Measurements from ENCODE around the gene DTX1. TPM values are rescaled to one million over a fixed set of nuclear protein-coding genes. Genes with fewer than 3 reads are reported as not detected.

DTX1 gene
- total and polyA plus RNA-seq, 4 donors = 2.1 to 33.2 (median 10.0) TPM

- no peak for DNase-seq (ENCODE audit: low spot score)
- peaks cover 0 to 4% (median 2%) of the 10 kb centered on the region in 4 donors for H3K36me3 ChIP-seq (ENCODE audit: control insufficient read depth in 4 of 4, insufficient read depth in 3 of 4, low read depth in 1 of 4, low read length in 3 of 4)
- no peaks in the 10 kb centered on the region for H3K27me3 ChIP-seq (ENCODE audit: control insufficient read depth in 4 of 4, insufficient read depth in 4 of 4, low read length in 3 of 4)
- no peaks in the 10 kb centered on the region for H3K9me3 ChIP-seq (ENCODE audit: control insufficient read depth in 4 of 4, low read length in 3 of 4)
- H3K4me1 ChIP-seq (ENCODE audit: control insufficient read depth in 4 of 4, insufficient read depth in 4 of 4, low read length in 3 of 4) = peaks cover 6 to 24% (median 18%) of the 10 kb centered on the region in 4 donors
- no peak overlapping the region for H3K9ac ChIP-seq (ENCODE audit: low read depth in 1 of 2, low read length in 2 of 2)
- H3K27ac ChIP-seq (ENCODE audit: low read depth in 1 of 2, low read length in 2 of 2) = no peak overlapping the region
- 93% methylated on average over 16 of the region's 16 CpGs for WGBS
- TF ChIP-seq YY1 (IDR thresholded peaks at IDR 0.05) (no peak), GABPA (IDR thresholded peaks at IDR 0.05 in 1 of 2, conservative IDR thresholded peaks at IDR 0.05 in 1 of 2) (no peak), MAX (IDR thresholded peaks at IDR 0.05) (no peak), TAF1 (conservative IDR thresholded peaks at IDR 0.05) (no peak), SP1 (IDR thresholded peaks at IDR 0.05) (no peak), RAD21 (IDR thresholded peaks at IDR 0.05) (no peak), JUND (IDR thresholded peaks at IDR 0.05) (no peak)
- TF ChIP-seq, protein P1, sequence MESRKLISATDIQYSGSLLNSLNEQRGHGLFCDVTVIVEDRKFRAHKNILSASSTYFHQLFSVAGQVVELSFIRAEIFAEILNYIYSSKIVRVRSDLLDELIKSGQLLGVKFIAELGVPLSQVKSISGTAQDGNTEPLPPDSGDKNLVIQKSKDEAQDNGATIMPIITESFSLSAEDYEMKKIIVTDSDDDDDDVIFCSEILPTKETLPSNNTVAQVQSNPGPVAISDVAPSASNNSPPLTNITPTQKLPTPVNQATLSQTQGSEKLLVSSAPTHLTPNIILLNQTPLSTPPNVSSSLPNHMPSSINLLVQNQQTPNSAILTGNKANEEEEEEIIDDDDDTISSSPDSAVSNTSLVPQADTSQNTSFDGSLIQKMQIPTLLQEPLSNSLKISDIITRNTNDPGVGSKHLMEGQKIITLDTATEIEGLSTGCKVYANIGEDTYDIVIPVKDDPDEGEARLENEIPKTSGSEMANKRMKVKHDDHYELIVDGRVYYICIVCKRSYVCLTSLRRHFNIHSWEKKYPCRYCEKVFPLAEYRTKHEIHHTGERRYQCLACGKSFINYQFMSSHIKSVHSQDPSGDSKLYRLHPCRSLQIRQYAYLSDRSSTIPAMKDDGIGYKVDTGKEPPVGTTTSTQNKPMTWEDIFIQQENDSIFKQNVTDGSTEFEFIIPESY (IDR thresholded peaks at IDR 0.05) = no peak
- H3K4me3 ChIP-seq (ENCODE audit: low read depth in 1 of 3, low read length in 3 of 3) = no peak overlapping the region
Observed at GRCh38 chr12:113094738-113095137, 38.2 kb downstream of the DTX1 start.

DNA sequence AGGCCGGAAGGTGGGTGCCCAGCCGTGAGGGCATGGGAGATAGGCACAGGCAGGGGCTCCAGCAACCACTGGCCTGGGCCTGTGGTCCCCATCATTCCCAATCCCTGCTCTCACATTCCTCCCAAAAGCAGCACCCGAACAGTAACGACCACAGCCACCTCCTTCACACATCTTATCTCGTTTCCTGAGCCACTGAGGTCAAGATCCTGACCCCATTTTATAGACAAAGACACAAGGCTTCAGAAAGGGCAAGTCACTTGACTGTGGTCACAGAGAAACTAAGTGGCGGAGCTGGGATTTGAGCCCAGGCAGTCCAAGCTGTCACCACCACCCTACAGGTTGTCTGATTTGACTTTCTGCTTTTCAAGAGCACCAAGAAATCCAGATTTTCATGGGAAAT lies 38.9 kb downstream of the DTX1 start:
- Histone ChIP-seq H3K4me1 (ENCODE audit: control insufficient read depth in 4 of 4, insufficient read depth in 4 of 4, low read length in 3 of 4) (peaks cover 6 to 24% (median 18%) of the 10 kb centered on the region in 4 donors), H3K4me3 (ENCODE audit: low read depth in 1 of 3, low read length in 3 of 3) (no peak overlapping the region), H3K27ac (ENCODE audit: low read depth in 1 of 2, low read length in 2 of 2) (no peak overlapping the region), H3K36me3 (ENCODE audit: control insufficient read depth in 4 of 4, insufficient read depth in 3 of 4, low read depth in 1 of 4, low read length in 3 of 4) (peaks cover 0 to 4% (median 2%) of the 10 kb centered on the region in 4 donors), H3K27me3 (ENCODE audit: control insufficient read depth in 4 of 4, insufficient read depth in 4 of 4, low read length in 3 of 4) (no peaks in the 10 kb centered on the region), H3K9ac (ENCODE audit: low read depth in 1 of 2, low read length in 2 of 2) (no peak overlapping the region), H3K9me3 (ENCODE audit: control insufficient read depth in 4 of 4, low read length in 3 of 4) (no peaks in the 10 kb centered on the region)
- no peak for TF ChIP-seq EGR1 (IDR thresholded peaks at IDR 0.05; ENCODE audit: low read depth in 2 of 2)
- TF ChIP-seq RAD21 (IDR thresholded peaks at IDR 0.05) = no peak
- no peak for TF ChIP-seq YY1 (IDR thresholded peaks at IDR 0.05)
- no peak for TF ChIP-seq MAX (IDR thresholded peaks at IDR 0.05)
- TF ChIP-seq, protein P1 (IDR thresholded peaks at IDR 0.05) = no peak
- TF ChIP-seq HNF4A (conservative IDR thresholded peaks at IDR 0.05) = no peak
- no peak for TF ChIP-seq JUND (IDR thresholded peaks at IDR 0.05)
- TF ChIP-seq RXRA (IDR thresholded peaks at IDR 0.05) = no peak
- TF ChIP-seq REST (IDR thresholded peaks at IDR 0.05) = no peak
- TF ChIP-seq CTCF (IDR thresholded peaks at IDR 0.05; ENCODE audit: low read depth, low read length, missing input control) = no peak
- no peak for TF ChIP-seq TAF1 (conservative IDR thresholded peaks at IDR 0.05)
- 67% methylated on average over 6 of the region's 6 CpGs for WGBS
- no peak for DNase-seq (ENCODE audit: low spot score)

All from liver (tissue), 9 donors.